NCI-H1105 (cell line): ENCODE results near the gene ATOH8.
"Not testable (repeated sequence)": the region's sequence is repeated elsewhere in the genome, so short reads cannot be mapped to it uniquely, and the experiment has no call there.

Experiments used
- DNase-seq: peaks from one replicate; lab custom pipeline; 2025; lab: John Stamatoyannopoulos, UW

The ATOH8 gene, protein sequence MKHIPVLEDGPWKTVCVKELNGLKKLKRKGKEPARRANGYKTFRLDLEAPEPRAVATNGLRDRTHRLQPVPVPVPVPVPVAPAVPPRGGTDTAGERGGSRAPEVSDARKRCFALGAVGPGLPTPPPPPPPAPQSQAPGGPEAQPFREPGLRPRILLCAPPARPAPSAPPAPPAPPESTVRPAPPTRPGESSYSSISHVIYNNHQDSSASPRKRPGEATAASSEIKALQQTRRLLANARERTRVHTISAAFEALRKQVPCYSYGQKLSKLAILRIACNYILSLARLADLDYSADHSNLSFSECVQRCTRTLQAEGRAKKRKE

DNA sequence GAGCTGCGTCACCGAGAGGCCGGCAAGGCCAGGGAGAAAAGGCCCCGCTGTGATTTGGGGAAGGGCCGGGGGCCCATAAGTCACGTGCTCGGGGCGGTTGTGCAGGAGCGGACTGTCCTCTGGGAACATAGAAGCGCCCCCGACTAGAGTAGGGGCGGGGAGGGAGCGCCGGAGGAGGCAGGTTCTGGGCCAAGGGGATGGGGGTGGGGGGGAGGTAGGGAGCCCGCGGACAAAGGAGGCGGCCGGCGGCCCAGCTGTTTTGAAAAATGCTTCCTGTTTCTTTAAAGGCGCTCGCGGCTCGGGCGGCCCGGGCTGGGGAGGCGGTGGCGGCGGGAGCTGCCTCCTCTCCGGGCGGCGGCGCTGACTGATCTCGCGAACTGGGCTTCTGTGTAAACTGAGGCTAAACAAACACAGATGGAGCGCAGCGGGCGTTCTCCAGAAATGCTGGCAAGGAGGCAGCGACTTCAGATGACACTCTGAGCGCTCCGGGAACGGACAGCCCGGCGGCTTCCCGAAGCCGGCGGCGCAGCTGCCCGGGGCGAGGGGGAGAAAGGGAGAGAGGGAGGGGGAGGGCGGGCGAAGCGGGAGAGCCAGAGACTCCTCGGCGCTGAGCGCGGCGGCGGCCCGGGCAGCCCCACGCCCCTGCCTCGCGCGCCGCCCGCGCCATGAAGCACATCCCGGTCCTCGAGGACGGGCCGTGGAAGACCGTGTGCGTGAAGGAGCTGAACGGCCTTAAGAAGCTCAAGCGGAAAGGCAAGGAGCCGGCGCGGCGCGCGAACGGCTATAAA lies at the start of gene ATOH8:
ATOH8 (plus strand) TSS at position 467 of the 788 bp plus-strand sequence; CDS start at position 666, 199 bp downstream.
- peak; percentile 48 for DNase-seq

DNA sequence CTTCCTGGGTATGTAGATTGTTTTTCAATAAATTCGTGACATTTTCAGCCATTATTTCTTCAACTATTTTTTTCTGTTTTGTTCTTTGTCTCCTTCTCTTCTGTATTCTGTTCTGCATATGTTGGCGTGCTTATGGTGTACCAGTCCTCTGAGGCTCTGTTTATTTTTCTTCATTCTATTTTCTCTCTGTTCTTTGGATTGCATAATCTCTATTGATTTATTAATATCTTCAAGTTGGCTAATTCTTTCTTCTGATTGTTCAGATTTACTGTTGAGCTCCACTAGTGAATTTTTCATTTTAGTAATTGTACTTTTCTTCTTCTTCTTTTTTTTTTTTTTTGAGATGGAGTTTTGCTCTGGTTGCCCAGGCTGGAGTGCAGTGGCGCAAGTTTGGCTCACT lies 49.8 kb upstream of the ATOH8 start:
- no peak for DNase-seq

DNA sequence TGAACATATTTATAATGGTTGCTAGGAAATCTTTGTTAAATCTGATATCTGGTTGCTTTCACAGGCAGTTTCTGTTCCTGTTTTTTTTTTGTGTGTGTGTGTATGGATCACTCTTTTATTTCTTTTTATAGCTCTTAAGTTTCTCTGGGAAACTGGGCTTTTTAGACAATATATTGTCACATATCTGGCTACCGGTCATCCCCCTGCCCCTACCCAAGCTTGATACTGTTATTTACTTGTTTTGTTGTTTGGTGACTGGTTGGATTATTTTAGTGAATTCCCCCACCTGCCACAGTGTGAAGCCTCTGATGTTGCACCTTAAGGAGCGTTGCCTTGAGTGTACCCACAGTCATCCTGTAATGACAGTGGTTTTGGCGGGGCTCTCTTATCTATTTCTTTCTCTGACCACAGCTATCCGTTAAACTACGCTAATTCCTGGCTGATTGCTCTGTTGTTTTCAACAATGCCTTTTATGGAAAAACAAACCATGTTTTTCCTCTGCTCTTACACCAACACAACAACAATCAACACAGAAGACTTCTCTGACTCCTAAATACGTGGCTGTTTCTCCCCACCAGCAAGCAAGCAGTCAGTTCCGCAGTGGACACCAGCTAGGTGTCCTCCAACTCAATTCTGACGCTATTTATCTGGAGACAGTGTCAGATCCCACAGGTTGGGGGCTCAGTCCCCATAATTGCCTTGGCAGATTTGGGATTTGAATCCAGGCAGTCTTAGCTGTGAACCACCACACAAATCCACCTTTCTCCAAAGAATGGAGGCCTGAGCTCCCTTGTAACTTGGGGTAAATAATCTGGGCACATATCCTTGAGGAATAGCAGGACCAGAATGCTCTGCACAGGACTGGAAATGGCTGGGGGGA lies 48.8 kb upstream of the ATOH8 start:
- DNase-seq, result no peak

DNA sequence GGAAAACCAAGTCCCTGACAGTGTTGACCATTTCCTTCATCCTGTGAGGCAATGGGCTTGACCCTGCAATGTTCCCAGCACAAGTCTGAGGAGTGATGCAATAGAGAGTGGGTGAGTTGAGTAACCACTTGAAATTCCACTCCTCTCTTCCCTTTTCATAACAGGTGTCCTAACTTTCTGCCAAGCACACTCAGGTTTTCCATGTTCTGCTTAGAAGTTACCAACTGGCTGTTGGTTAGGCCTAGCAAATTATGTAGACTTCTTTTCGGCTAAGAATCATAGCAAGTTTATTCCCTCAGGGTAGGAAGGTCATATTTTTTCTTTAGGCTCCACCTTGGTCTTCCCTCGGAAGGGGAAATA lies 48.1 kb upstream of the ATOH8 start:
- no peak for DNase-seq

DNA sequence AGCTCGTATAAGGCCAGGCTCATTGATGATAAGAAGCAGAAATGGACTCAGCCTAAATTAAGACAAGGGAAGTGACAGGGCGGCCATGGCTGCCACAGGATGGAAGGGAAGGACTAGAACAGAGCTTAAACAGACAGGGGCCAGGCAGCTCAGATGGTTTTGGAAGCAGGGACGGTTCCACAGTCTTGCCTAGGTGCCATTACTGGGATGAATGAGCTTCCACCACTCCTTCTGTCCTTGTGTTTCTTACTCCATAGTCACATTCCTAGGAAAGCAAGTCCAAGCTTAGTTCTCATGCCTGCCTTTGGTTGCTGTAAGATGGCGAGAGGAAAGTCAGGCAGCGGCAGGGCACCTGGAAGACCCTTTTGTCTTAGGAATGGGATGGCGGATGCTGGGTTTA lies 47.7 kb upstream of the ATOH8 start:
- no peak for DNase-seq

DNA sequence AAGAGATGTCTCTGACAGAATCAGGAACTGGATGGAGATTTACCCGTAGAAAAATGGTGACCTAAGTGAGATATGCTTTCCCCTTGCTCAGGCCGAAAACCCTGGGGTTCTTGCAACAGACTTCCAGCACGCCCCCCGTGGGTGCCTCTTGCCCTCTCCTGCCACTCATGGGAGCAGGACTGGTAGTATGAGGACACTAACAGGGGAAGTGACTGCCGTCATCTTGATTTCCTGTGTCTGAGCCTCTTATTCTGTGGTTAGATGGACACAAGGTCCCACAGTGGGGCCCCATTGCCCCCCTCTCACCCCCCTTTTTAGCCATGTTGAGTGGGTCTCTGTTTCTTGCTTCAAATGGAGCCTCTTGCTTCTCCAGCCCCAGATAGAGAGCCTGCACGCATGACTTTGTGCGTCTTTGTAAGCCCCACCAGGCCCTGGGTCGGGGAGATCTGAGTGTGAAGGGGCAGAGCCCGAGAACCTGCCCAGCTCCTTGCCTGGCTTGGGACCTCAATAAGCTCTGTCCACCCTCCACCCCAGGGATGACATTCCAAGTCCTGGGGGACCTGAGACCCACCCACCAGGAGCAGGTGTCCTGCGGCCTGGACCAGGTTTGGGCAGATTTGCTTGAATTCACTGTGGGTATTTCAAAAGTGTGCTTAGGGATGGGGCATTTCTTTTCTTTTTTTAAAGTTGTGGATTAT lies 47.0 kb upstream of the ATOH8 start:
- DNase-seq, result no peak

DNA sequence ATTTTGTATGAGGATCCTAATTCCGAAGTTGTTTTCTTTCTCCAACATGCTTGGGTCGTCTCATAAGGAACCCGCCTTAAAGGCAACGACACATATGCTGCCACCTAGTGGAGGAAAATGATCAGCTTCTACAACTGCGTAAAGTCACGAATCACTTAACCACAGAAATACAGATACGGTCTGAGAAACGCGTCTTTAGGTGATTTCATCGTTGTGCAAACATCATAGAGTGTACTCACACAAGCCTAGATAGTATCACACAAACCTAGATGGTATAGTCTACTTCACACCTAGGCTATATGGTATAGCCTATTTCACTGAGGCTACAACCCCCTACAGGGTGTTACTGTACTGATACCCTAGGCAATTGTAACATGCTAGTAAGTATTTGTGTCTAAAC lies 46.5 kb upstream of the ATOH8 start:
- DNase-seq, result peak; percentile 57

DNA sequence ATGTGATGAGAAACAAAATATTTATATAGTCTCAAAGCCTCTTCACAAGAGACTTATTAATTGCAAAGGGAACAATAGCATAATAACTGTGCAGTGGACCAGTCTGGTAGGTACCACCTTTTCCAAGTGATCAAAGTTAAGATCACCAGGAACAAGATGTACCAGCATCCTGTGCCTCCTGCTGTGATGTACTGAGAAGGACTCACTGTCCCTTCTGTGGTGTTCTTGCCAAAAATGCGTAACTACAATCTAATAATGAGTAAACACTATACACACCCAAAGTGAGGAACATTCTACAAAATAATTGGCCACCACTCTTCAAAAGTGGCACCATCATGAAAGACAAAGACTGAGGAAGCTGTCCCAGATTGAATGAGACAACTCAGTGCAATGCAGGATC lies 45.1 kb upstream of the ATOH8 start:
- DNase-seq, result no peak

DNA sequence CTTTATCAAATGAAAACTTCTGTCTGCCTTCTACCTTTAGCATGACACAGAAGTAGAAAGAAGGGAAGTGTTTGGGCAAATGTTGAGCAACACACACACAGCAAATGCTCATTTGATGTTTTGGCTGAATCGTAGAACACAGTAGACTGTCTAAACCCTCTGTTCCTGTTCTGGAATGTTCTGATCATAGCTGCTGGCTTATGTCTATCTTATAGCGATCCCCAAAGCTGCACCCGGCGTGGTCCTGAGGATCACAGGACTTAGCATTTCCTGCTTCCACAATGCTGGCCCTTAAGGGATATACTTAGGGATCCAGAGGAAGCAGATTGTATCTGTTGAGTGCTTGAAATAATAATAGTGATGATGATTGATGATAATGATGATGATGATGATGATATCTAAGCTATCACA lies 44.4 kb upstream of the ATOH8 start:
- no peak for DNase-seq

DNA sequence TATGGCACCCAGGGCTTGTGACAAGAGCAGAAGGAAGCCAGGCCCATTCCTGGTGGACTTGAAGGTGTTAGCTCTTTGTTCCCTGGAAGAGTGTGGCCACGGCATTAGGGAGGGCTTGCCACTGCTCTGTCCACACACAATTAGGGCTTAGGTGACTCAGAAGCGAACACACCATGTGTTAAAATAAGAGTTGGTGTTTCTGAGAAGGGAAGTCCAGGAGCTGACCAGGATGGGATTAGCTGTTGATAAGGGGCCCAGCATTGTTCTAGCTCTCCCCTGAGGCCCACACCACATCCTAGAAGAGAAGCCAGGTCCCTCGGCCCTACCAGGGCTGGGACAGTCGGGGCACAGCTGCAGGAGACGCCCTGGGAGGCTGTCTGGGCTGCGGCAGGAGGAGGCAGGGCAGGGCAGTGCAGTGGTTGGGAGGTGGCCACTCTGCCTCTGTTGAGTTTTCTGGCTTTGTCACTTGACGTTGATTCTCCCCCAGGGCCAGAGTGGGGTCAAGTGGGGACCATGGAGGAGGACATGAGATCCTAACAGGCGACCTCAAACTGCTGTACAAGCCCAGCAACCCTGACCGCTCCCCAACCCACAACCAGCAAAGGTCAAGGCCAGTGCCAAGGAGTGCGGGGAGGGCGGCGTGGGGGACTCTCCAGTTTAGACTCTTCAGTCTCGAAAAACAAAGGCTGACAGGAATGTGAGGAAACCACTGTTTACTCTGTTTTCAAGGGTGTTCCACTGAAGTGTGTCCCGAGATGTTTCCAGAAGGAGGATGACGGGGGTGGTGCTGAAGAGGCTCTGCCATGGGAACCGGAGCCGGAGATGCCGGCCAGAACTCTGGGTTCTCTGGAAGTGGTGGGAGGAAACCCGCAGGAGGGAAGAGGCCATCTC lies 42.9 kb upstream of the ATOH8 start:
- no peak for DNase-seq

DNA sequence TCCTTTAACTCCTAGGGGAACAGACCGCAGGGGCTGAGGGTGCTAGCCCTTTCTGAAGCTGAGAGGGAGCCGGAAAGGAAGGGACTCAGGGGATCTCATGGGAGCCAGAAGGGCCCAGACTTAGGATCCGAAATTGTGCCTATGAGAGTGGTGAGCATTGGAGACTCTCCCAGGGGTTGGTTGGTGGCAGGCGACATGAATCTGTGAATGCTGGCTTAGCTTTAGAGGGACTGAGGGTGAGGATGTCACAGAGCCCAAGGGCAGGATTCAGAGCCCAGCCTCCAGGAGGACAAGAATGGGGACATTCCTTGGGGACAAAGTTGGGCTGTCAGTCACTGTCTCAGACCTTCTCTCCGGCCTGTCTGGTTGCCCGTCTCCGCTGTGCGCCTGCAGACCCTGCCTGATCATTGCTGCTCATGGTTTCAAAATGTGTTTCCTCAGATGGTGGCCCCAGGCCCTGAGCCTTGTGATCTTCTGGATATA lies 42.2 kb upstream of the ATOH8 start:
- DNase-seq, result no peak

DNA sequence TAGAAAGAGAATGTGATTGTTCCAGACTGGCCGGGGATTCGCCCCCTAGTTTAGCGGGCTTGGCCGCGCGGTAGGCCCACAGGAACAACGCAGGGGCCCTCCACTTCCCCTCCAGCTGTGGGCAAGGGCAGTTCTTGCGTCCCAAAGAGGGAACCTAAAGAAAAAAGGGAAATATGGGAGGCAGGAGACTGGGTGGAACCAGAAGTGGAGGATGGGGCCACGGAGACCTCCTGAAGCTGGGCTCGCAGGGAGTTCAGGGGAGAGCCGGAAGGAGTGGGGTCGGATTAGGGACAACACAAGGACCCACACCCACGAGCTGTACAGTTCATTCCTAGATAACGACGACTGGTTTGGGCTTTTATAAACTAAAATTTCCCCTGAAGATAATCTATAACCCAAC lies 41.5 kb upstream of the ATOH8 start:
- no peak for DNase-seq

DNA sequence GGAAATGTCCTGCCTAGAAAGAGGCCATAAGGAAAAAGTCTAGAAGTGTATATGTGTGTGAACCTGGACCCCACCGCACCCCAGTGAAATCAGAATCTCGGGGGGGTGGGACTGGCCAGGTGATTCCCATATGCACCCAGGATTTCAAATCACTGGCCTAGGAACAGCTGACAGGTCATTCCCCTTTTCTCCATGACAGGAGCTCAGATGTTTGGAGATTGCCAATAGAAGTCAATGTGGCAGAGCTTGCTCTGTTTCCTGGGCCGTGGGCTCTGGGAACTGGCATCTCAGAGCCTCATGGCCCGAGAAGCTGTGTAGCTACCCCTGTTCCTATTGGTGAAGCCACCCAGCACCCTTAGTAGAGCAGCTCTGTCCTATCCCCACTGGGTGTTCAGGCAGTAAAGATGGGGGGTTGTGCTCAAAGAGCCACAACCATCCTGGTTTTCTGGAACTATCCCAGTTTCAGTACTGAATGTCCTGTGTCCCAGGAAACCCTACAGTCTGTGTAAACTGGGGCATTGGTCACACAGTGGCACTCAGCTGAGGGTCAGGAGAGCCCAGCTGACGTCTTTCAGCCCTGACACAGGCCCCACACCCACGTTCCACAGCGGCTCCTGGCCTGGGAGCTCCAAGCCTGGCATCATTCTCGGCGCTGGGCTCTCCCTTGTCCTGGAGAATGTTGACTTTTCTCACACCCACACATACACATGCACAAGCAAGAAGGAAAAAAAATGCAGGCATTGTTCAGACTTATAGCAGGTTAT lies 40.8 kb upstream of the ATOH8 start:
- no peak for DNase-seq

DNA sequence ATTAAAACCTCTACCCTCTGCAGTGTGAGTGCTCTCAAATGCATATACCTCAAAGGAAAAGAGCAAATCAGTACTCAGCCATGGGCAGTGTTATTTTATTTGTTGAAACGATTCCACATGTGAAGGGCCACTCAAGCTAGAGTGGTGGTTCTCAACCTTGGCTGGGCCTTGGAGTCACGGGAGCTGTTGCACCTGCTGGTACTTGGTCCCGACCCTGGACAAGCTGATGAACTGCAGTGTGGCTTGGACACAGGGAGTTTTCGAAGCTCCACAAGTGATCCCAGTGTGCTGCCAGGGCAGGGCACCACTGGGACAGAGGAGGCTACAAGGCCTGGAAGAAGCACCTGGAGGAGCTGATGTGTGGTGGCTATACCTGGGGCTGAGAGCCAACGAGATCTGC lies 40.0 kb upstream of the ATOH8 start:
- DNase-seq, result peak; percentile 17

DNA sequence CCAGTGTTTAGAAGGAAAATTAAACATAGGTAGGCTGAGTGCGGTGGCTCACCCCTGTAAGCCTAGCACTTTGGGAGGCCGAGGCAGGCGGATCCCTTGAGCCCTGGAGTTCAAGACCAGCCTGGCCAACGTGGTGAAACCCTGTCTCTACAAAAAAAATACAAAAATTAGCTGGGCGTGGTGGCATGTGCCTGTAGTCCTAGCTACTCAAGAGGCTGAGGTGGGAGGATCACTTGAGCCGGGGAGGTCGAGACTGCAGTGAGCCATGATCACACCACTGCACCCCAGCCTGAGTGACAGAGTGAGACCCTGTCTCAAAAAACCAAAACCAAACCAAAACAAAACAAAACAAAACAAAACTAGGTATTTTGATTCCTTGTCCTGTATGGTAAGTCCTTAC lies 39.4 kb upstream of the ATOH8 start:
- DNase-seq, result not testable (repeated sequence)

DNA sequence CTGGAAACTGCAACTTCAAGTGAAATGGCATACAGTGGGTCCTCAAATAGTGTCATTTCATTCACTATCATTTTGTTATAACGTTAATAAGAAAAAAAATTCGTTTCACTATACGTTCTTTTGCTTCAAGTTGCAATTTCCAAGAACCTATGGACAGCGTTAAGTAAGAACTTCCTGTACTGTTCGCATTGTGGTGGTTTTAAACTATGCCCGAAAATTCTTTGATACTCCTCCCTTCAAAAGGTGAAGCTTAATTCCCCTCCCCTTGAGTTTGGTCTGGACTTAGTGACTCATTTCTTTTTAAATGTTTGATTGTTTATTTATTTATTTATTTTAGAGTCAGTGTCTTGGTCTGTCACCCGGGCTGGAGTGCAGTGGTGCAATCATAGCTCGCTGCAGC lies 39.0 kb upstream of the ATOH8 start:
- no peak for DNase-seq

DNA sequence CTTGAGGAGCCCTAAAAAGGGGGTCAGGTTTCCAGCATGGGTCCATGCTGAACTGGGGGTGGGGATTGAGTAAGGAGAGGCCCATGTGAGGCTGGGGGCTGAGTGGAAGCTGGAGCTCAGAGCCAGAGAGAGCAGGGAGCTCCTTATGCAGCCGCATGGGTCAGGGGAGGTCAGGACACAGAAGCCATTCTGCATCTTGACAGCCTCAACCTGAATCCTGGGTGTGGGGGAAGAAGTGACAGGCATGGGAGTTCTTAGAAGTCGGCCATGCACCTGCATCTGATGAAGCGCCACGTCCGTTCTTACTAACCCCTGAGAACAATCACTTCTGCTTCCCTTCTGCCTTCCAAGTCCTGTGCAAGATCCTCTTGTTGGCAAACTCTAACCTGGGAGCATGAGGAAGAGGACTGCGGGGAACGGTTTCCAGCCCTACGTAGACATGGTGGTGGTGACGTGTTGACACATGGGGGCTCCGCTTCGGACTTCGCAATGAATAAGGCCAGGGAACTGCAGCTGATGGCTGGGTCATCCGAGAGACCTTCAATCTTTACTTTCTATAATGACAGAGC lies 37.4 kb upstream of the ATOH8 start:
- no peak for DNase-seq

DNA sequence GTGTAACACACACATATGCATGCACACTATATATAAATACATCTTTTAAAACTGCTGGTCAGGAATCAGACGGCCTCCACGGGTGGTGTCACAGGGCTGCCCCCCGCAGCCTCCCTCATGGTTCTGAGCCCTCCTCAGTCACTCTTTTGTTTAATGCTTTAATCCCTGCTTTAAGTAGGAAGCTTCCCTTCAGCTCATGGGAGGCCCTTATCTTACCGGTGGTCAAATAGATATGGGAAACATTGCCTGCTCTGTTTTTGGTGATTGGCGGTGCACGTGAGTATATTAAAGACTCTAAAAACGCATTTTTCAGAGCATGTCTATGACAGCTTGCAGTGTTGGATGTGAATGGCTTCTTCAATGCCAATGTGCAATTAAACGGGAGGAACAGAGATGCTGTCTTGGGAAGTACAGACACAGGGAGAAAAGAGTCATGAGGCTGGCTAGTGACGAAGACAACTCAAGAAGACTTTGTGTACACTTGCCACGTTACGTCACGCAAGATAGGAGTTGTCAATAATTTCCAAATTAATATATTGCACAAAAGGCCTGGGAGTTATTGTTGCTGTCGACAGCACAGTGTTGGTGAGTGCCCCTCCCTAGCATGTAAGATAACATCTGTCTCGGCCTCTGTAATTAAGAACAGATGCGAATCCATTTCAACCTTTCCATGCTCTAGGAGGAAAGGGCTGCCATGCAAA lies 36.3 kb upstream of the ATOH8 start:
- DNase-seq, result no peak

DNA sequence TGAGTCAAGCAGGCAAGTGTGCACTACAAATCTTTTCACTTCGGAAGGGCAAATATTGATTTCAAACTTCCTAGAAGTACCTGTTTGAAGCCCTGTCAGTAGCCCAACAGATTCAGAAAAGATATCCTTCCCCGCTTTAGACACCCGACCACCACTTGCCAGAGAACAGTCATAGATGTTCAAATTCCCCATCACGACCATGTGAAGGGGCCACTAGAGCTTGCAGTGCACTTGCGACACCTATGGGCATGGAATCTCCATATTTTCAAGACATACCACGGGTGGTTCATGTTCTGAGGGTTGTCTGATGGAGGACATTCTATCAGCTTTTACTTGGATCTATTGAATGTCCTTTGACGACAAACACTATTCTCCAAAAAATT lies 35.8 kb upstream of the ATOH8 start:
- no peak for DNase-seq
